Lower leg skin (tissue), 4 donors: ENCODE data around the gene SGO1. TPM values are rescaled to one million over a fixed set of nuclear protein-coding genes. Genes with fewer than 3 reads are reported as not detected.

Experiments used
- DNase-seq, 2 donors: peaks; one replicate each; pipeline ENCODE4 v3.0.0-alpha.2; 2019; ENCODE audit warnings: low spot score in 2 of 2
- H3K4me3 ChIP-seq: fragments of 200-600 bp; sonication (generic); 2 replicates; pipeline ENCODE4 v1.5.1; 2017; ENCODE audit warnings: mild to moderate bottlenecking, low read depth; ENCODE audit not compliant: poor library complexity, severe bottlenecking
- POLR2A ChIP-seq, 2 donors: fragments of 450-650 bp; IDR thresholded peaks; one replicate each; pipeline ENCODE4 v1.6.1; 2016 to 2017; ENCODE audit warnings: antibody characterized with exemption in 2 of 2, mild to moderate bottlenecking in 1 of 2, moderate library complexity in 1 of 2
- WGBS, 2 donors: methylation state at CpG; one replicate each; pipeline ENCODE4 v1.1.5; 2018; 5-methylcytosine and 5-hydroxymethylcytosine counted together
- intact Hi-C: fragments of 100-400 bp; cut with DNase I; formaldehyde crosslinking; loops from one replicate; pipeline ENCODE4 v1.15.0; 2023; ENCODE audit warnings: low total_unique reads
- total RNA-seq, 4 donors: library from RNA; depleted of rRNA; stranded (reverse); fragments of >200 nt; gene quantifications; one replicate each; pipeline ENCODE4 v1.1.0, GENCODE V29; 2016
- TF ChIP-seq, protein P1 (sequence below), 3 donors: fragments of 450-650 bp; IDR thresholded peaks; one replicate each; pipeline ENCODE4 v1.5.1; 2016; ENCODE audit warnings: antibody characterized with exemption in 3 of 3, mild to moderate bottlenecking in 3 of 3, moderate library complexity in 2 of 3

The SGO1 gene
- total RNA-seq, 4 donors from 2014 or later, result 1.1 to 2.2 (median 1.9) TPM

DNA sequence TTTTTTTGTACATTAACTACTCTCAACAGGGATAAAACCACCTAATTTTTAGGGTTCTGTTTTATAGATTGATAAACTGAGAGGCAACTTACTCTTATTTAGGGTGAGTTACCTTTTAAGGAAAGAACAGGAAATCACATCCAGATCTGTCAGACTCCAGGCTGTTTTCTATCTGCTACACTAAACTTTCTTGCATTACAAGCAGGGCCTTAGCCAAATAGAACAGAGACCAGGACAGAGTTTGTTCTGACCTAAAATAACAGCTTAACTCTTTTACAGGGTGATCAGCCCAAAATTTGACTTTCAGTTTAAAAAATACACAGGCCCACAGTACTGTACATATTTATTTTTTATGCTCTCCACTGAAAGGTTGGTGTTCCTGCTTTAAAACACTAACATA, 38.6 kb downstream of the SGO1 start:
- intact Hi-C loops, result no loop called here
- no peak for DNase-seq
- no peak overlapping the region for H3K4me3 ChIP-seq
- no peak for TF ChIP-seq POLR2A (IDR thresholded peaks at IDR 0.05)
- TF ChIP-seq, protein P1, sequence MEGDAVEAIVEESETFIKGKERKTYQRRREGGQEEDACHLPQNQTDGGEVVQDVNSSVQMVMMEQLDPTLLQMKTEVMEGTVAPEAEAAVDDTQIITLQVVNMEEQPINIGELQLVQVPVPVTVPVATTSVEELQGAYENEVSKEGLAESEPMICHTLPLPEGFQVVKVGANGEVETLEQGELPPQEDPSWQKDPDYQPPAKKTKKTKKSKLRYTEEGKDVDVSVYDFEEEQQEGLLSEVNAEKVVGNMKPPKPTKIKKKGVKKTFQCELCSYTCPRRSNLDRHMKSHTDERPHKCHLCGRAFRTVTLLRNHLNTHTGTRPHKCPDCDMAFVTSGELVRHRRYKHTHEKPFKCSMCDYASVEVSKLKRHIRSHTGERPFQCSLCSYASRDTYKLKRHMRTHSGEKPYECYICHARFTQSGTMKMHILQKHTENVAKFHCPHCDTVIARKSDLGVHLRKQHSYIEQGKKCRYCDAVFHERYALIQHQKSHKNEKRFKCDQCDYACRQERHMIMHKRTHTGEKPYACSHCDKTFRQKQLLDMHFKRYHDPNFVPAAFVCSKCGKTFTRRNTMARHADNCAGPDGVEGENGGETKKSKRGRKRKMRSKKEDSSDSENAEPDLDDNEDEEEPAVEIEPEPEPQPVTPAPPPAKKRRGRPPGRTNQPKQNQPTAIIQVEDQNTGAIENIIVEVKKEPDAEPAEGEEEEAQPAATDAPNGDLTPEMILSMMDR (IDR thresholded peaks at IDR 0.05), result no peak

DNA sequence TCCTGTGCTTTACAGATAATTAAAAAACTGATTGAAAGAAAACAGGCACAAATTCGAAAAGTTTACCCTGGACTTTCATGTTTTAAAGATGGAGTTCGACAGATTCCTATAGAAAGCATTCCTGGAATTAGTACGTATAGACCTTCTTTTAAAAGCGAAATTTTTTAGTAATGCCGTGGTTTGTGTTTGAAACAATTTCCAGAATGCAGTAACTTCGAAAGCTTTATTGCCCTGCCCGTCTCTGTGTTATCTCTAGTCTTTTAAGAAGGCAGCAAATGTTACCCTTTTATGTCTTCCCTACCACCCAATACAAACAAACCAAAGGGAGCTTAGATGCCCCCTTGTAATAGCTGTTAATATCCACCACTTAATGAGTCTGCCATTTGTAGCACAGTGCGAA, 39.7 kb downstream of the SGO1 start:
- no peak overlapping the region for H3K4me3 ChIP-seq
- 95% methylated on average over 8 of the region's 8 CpGs for WGBS, 2 donors
- TF ChIP-seq POLR2A (IDR thresholded peaks at IDR 0.05), result no peak
- TF ChIP-seq, protein P1 (IDR thresholded peaks at IDR 0.05), result no peak
- DNase-seq, result no peak
- intact Hi-C loops, result no loop called here

DNA sequence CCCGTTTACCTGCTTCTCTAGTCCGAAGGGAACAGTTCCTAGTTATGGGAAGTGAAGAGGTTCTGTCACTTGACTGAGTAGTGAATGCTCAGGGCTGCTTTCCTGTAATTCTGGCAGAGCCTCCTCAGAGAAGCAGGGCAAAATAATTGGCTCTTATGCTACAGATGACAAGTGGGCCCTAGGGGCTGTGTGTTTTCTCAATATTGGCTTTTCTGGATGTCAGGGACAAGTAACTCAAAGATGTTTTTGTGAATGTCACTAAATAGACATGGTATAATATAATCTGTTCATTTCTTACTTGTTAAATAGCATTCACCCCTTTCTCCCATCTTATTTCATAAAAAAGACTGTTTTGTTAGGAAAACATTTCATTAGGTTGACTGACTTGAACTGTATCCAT, 40.1 kb downstream of the SGO1 start:
- WGBS, 2 donors, result 86 to 87% methylated on average over 2 of the region's 2 CpGs
- intact Hi-C loops, result no loop called here
- DNase-seq, result no peak
- no peak for TF ChIP-seq POLR2A (IDR thresholded peaks at IDR 0.05)
- TF ChIP-seq, protein P1 (IDR thresholded peaks at IDR 0.05), result no peak
- no peak overlapping the region for H3K4me3 ChIP-seq

DNA sequence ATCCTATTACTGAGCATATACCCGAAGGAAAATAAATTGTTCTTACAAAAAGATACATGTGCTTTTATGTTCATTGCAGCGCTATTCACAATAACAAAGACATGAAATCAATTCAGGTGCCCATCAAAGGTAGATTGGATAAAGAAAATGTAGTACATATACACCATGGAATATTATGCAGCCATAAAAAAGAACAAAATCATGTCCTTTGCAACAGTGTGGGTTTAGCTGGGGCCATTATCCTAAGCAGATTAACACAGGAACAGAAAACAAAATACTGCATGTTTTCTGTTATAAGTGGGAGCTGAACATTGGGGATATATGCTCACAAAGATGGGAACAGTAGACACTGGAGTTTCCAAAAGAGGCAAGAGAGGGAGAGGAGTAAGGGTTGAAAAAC, 42.5 kb downstream of the SGO1 start:
- DNase-seq, result no peak
- intact Hi-C loops, result no loop called here
- 91 to 94% methylated on average over 2 of the region's 2 CpGs for WGBS, 2 donors
- TF ChIP-seq, protein P1 (IDR thresholded peaks at IDR 0.05), result no peak
- no peak for TF ChIP-seq POLR2A (IDR thresholded peaks at IDR 0.05)
- no peak overlapping the region for H3K4me3 ChIP-seq

DNA sequence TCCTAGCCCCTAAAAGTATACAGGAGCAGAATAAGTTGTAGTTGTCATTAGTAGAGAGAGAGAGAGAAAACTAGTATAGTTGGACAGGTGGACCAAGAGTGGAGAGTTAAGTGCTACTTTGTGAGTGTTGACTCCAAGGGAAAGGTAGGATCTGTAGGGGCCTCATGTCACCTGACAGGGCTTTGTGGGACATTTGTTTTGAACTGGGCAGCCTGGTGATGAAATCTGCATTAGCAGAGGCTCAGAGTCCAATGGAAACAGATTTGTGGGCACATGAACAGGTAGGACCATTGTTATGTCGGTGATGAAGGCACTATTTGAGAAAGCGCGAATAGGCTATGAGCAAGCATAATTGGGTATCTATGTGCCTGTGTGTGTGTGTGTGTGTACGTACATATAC, 43.5 kb downstream of the SGO1 start:
- no peak for TF ChIP-seq POLR2A (IDR thresholded peaks at IDR 0.05)
- TF ChIP-seq, protein P1 (IDR thresholded peaks at IDR 0.05), result no peak
- no peak overlapping the region for H3K4me3 ChIP-seq
- intact Hi-C loops, result no loop called here
- no peak for DNase-seq
- 97 to 98% methylated on average over 4 of the region's 4 CpGs for WGBS, 2 donors

DNA sequence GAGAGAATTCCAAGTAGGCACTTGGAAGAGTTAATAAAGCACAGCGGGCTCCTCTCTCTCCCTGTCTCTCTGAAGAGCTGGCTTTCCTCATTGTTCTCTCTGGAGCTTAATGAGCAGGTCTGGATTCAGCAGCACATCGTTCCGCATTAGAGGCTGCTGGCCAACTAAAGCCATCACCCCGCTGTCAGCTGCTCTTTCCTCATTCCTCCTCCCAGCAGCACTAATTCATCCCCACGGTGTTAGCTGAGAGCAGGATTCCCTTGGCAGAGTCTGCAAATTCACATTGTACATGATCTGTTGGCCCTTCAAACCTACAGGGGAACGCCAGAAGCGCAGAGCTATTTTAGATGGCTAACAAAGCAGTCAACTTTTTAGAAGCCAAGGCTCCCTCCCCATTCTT, 44.2 kb downstream of the SGO1 start:
- H3K4me3 ChIP-seq, result no peak overlapping the region
- WGBS, 2 donors, result 35 to 56% methylated on average over 7 of the region's 7 CpGs
- intact Hi-C loops, result no loop called here
- TF ChIP-seq, protein P1 (IDR thresholded peaks at IDR 0.05), result no peak
- TF ChIP-seq POLR2A (IDR thresholded peaks at IDR 0.05), result no peak
- DNase-seq, result no peak
